Lung microvascular endothelial cell (primary cell): ENCODE data around the gene MAD1L1. TPM values are rescaled to one million over a fixed set of nuclear protein-coding genes. Genes with fewer than 3 reads are reported as not detected.
"Not testable (repeated sequence)": the region's sequence is repeated elsewhere in the genome, so short reads cannot be mapped to it uniquely, and the experiment has no call there.

ENCODE experiments used
- DNase-seq, 2 donors: peaks; one replicate each; pipeline versions ENCODE4 v3.0.0 to v3.0.0-alpha.2; 2010; ENCODE audit warnings: low read depth in 2 of 2
- total RNA-seq: library from RNA; depleted of rRNA; stranded (reverse); fragments of >200 nt; gene quantifications from 2 replicates; pipeline ENCODE4 v1.2.1, GENCODE V29; 2014

MAD1L1 gene
- total RNA-seq, 1 donor from 2014 or later = 46.0 TPM

GRCh38 chr7:2005786-2006185 is 227.0 kb downstream of the MAD1L1 start:
- no peak for DNase-seq

- no peak for DNase-seq
Measured at GRCh38 chr7:2004841-2005725, 227.7 kb downstream of the MAD1L1 start.

GRCh38 chr7:2003931-2004812 is 228.6 kb downstream of the MAD1L1 start:
- DNase-seq = no peak

- DNase-seq = no peak
Measured at GRCh38 chr7:2003451-2003930, 229.3 kb downstream of the MAD1L1 start.

GRCh38 chr7:2002561-2003450 is 229.9 kb downstream of the MAD1L1 start:
- no peak for DNase-seq

GRCh38 chr7:2001601-2002442 is 230.9 kb downstream of the MAD1L1 start:
- DNase-seq = no peak

- DNase-seq = no peak
Measured at GRCh38 chr7:2000746-2001321, 231.9 kb downstream of the MAD1L1 start.

- DNase-seq = no peak
Measured at GRCh38 chr7:2000153-2000687, 232.5 kb downstream of the MAD1L1 start.

GRCh38 chr7:1999278-1999984 is 233.3 kb downstream of the MAD1L1 start:
- DNase-seq = no peak

GRCh38 chr7:1998146-1998545 is 234.6 kb downstream of the MAD1L1 start:
- no peak for DNase-seq

- DNase-seq = no peak
Measured at GRCh38 chr7:1997537-1998076, 235.1 kb downstream of the MAD1L1 start.

GRCh38 chr7:1996816-1997215 is 235.9 kb downstream of the MAD1L1 start:
- no peak for DNase-seq

GRCh38 chr7:1995911-1996420 is 236.8 kb downstream of the MAD1L1 start:
- not testable (repeated sequence) for DNase-seq

- DNase-seq = no peak
Measured at GRCh38 chr7:1995426-1995825, 237.3 kb downstream of the MAD1L1 start.

- DNase-seq = no peak
Measured at GRCh38 chr7:1994931-1995330, 237.8 kb downstream of the MAD1L1 start.

- no peak for DNase-seq
Measured at GRCh38 chr7:1993776-1994740, 238.7 kb downstream of the MAD1L1 start.

- DNase-seq = no peak
Measured at GRCh38 chr7:1993031-1993695, 239.6 kb downstream of the MAD1L1 start.
